Panc1 (cell line): ENCODE results near the gene NFATC3.

Experiments
- CTCF ChIP-seq: fragments of 450-650 bp; IDR thresholded peaks from 2 replicates; pipeline ENCODE4 v1.5.1; 2017; ENCODE audit warnings: mild to moderate bottlenecking
- REST ChIP-seq, 2 experiments: IDR thresholded peaks; 2 replicates each; pipeline ENCODE4 v1.6.1; 2011 to 2012; ENCODE audit warnings: low read depth in 2 of 2, control low read depth in 1 of 2, low read length in 1 of 2, mild to moderate bottlenecking in 1 of 2, moderate library complexity in 1 of 2; ENCODE audit not compliant: insufficient read depth in 1 of 2

GRCh38 chr16:68244903-68245853 is 160.0 kb downstream of the NFATC3 start, which contains the start of gene PLA2G15:
- no peak for TF ChIP-seq CTCF
- TF ChIP-seq REST (IDR thresholded peaks at IDR 0.05; ENCODE audit: insufficient read depth in 1 of 2, low read depth in 2 of 2, low read length in 1 of 2): no peak
